GM12891 (cell line): ENCODE measurements around the gene CFH. TPM values are rescaled to one million over a fixed set of nuclear protein-coding genes. Genes with fewer than 3 reads are reported as not detected.

Experiments used
- DNase-seq: peaks from one replicate; pipeline ENCODE4 v3.0.0; 2011; ENCODE audit warnings: low spot score; ENCODE audit not compliant: insufficient read length
- FAIRE-seq: peaks from 2 replicates; lab custom pipeline; 2011; peaks lifted over from hg19 to GRCh38; lab: Jason Lieb, UNC
- PAX5 ChIP-seq: IDR thresholded peaks from 2 replicates; pipeline ENCODE4 v1.6.1; 2011; ENCODE audit warnings: low read length, moderate library complexity, mild to moderate bottlenecking; ENCODE audit not compliant: insufficient read depth, severe bottlenecking
- POLR2A ChIP-seq: IDR thresholded peaks from 2 replicates; pipeline ENCODE4 v1.6.1; 2011; ENCODE audit warnings: low read depth, low read length, control low read depth
- POLR2AphosphoS5 ChIP-seq: IDR thresholded peaks from 2 replicates; pipeline ENCODE4 v1.6.1; 2011; ENCODE audit warnings: low read depth, low read length, control low read depth
- POU2F2 ChIP-seq: IDR thresholded peaks from 2 replicates; pipeline ENCODE4 v1.6.1; 2011; ENCODE audit warnings: low read depth, mild to moderate bottlenecking, control low read depth, low read length, moderate library complexity
- SPI1 ChIP-seq: IDR thresholded peaks from 2 replicates; pipeline ENCODE4 v1.6.1; 2011; ENCODE audit warnings: low read depth, low read length, control low read depth
- TAF1 ChIP-seq: IDR thresholded peaks from 2 replicates; pipeline ENCODE4 v1.6.1; 2011; ENCODE audit warnings: low read depth, low read length, control low read depth
- polyA plus RNA-seq: library from polyadenylated mRNA; unstranded; fragments of >200 nt; gene quantifications from one replicate; pipeline ENCODE4 v1.2.1, GENCODE V29; 2012; ENCODE audit warnings: low read depth, missing spikeins, inconsistent platforms; ENCODE audit not compliant: missing spikeins

Gene CFH
- not detected for polyA plus RNA-seq

- TF ChIP-seq POLR2A = no peak
- no peak for TF ChIP-seq SPI1
- no peak for FAIRE-seq
- no peak for DNase-seq
These were observed at the start of gene CFH for GRCh38 chr1:196651637-196652215. CFH (plus strand) TSS chr1:196652043; CDS start chr1:196652118, 75 bp downstream.

- DNase-seq = no peak
- no peak for FAIRE-seq
- TF ChIP-seq PAX5 (no peak), TAF1 (no peak), POLR2A (no peak), SPI1 (no peak), POU2F2 (no peak), POLR2AphosphoS5 (no peak)
These were observed 48.2 kb upstream of the CFH start for GRCh38 chr1:196603651-196604050.

- TF ChIP-seq SPI1 (no peak), PAX5 (no peak), POLR2AphosphoS5 (no peak), TAF1 (no peak), POU2F2 (no peak), POLR2A (no peak)
- FAIRE-seq = no peak
These were observed 43.9 kb upstream of the CFH start for GRCh38 chr1:196607981-196608380.

GRCh38 chr1:196608390-196609369 is 43.2 kb upstream of the CFH start, which contains the start of gene KCNT2:
KCNT2 (minus strand) TSS chr1:196608440; CDS start chr1:196608309, 131 bp downstream.
- TF ChIP-seq POU2F2 (no peak), PAX5 (no peak), SPI1 (no peak), POLR2AphosphoS5 (no peak), POLR2A (no peak), TAF1 (no peak)
- DNase-seq (no peak), FAIRE-seq (no peak)

More at GRCh38 chr1:196607981-196608380, 43.9 kb upstream of the CFH start:
- no peak for DNase-seq

- no peak for FAIRE-seq
- TF ChIP-seq PAX5 = no peak
- no peak for TF ChIP-seq SPI1
- TF ChIP-seq POU2F2 = no peak
- TF ChIP-seq POLR2AphosphoS5 = no peak
- TF ChIP-seq POLR2A = no peak
- no peak for TF ChIP-seq TAF1
- DNase-seq = no peak
These were observed 42.5 kb upstream of the CFH start for GRCh38 chr1:196609370-196609737.

GRCh38 chr1:196611873-196612272 is 40.0 kb upstream of the CFH start:
- TF ChIP-seq POU2F2 (no peak), SPI1 (no peak), POLR2AphosphoS5 (no peak), POLR2A (no peak), PAX5 (no peak), TAF1 (no peak)
- DNase-seq = no peak
- FAIRE-seq = no peak

GRCh38 chr1:196619721-196620120 is 32.1 kb upstream of the CFH start:
- no peak for DNase-seq

GRCh38 chr1:196623079-196623478 is 28.8 kb upstream of the CFH start:
- DNase-seq (no peak), FAIRE-seq (no peak)
- TF ChIP-seq TAF1 (no peak), POLR2AphosphoS5 (no peak), SPI1 (no peak), POLR2A (no peak), POU2F2 (no peak), PAX5 (no peak)

More at GRCh38 chr1:196619721-196620120, 32.1 kb upstream of the CFH start:
- TF ChIP-seq POU2F2 (no peak), SPI1 (no peak), POLR2AphosphoS5 (no peak), PAX5 (no peak), TAF1 (no peak)
- FAIRE-seq = no peak

GRCh38 chr1:196628838-196629237 is 23.0 kb upstream of the CFH start:
- no peak for DNase-seq
- no peak for FAIRE-seq
- TF ChIP-seq TAF1 (no peak), POLR2AphosphoS5 (no peak), PAX5 (no peak), POU2F2 (no peak), POLR2A (no peak)
